NCI-H345 (cell line): ENCODE data around the gene ENOX1.
"Not testable (repeated sequence)": the region's sequence is repeated elsewhere in the genome, so short reads cannot be mapped to it uniquely, and the experiment has no call there.

Experiments
- DNase-seq: peaks from one replicate; lab custom pipeline; 2025; lab: John Stamatoyannopoulos, UW

The ENOX1 gene

DNA sequence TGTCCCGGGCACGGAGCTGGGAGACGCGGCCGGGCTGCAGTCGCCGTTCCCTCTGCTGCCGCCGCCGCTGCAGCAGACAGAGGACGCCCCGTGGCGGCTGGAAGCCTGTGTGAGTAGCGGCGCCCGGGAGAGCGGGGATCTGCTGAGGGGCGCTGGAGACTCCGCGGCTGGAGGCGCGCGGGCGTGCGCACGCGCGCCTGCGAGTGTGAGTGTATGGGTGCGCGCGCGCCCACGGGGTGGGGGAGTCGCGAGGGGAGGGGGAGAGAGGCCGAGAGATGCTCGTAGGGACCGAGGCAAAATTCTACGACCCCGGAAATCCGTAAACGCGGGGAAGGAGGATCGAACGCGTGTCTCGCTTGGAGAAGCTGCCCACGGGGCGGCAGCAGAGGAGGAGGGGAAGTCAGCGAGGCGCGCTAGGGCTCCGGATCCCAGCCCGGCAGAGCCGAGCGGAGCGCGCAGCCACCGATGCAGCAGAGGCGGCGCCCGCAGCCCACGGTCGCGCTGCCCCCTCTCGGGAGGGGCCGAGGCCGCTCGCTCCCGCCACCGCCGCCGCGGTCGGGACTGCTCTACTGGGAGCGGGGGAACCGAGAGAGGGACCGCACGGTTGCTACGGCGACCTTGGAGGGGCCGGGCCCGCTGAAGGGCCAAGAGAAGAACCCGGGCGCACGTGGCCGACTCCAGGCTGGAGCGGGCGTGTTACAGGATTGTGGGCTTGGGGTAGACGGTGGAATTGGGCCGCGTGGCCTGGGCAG, at the start of gene ENOX1:
ENOX1 (minus strand) TSS at position 207 of the 752 bp plus-strand sequence.
- peak; percentile 65 for DNase-seq

DNA sequence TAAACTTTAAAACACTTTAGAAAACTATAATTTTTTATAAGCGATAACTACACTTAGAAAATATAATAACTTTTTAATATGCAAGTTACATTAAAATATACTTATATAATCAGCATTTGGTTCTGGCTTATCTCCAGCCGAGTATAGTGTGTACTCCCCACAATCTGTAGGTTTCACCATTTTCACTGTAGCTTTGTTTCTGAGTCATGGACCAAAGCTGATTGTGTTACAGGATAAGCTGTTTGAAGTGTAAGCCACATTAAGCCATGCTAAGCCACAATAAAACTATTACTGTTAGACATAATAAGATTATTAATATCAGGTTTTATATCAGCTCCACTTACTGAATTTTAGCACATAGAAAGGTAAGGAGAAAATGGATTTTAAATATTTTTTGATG, 48.9 kb upstream of the ENOX1 start:
- no peak for DNase-seq

DNA sequence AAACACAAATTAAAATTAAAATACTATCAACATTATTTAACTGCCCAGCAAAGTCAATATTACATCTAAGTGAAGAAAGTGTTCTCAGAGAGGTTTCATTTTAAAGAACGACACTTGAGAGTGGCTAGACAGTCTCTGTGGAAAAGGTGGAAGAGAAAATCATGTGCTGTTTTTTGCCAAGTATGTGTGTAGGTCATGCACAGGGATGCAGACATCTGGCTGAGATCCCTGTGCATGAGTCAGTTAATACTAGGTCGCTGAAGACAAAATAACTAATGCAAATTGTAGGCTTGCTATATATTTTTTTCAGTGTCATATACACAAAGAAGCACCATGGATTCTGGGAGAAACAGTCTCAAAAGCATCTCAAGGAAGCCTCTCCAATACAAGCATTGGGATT, 44.3 kb upstream of the ENOX1 start:
- no peak for DNase-seq

DNA sequence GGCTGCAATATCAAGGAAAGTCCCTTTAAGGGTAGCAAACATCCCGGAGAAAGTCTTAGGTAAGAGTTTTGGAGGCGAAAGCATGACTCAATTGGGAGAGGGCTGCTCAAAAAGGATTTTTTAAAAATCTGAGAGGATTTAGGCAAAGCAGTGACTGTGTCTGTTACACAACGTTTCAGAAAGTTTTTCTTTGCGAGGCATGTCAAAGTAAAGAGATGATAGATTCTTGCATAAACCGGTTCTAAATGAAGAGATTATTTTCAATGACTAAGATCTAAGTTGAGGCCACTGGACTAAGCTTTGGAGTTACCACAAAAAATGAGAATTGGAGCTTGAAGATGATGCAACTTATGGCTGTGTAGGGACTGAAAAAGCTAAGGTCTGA, 43.7 kb upstream of the ENOX1 start:
- no peak for DNase-seq

DNA sequence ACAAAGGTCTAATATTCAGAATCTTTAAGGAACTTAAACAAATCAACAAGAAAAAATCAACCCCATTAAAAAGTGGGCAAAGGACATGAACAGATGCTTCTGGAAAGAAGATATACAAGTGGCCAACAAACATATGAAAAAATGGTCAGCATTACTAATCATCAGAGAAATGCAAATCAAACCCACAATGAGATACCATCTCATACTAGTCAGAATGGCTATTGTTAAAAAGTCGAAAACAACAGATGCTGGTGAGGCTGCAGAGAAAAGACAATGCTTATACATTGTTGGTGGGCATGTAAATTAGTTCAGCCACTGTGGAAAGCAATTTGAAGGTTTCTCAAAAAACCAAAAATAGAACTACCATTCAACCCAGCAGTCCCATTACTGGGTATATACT, 37.9 kb upstream of the ENOX1 start:
- DNase-seq: not testable (repeated sequence)

DNA sequence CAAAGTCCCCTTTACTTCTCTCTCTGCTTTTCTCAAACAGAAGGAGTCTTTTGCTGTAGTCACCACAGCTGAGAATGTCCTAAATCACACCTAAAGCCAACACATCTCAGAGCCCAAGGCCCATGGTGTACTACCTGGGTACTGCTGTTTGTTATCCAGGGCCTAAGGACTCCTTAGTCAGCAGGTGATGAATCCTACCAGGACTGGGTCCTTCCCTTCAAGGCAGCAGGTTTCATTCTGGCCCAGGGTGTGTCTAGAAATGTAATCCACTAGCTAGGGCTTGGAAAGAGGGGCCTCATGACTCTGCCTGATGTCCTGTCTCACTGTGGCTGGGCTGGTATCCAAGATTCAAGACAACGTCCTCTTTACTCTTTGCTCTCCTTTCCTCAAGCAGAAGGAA, 36.2 kb upstream of the ENOX1 start:
- DNase-seq: no peak

DNA sequence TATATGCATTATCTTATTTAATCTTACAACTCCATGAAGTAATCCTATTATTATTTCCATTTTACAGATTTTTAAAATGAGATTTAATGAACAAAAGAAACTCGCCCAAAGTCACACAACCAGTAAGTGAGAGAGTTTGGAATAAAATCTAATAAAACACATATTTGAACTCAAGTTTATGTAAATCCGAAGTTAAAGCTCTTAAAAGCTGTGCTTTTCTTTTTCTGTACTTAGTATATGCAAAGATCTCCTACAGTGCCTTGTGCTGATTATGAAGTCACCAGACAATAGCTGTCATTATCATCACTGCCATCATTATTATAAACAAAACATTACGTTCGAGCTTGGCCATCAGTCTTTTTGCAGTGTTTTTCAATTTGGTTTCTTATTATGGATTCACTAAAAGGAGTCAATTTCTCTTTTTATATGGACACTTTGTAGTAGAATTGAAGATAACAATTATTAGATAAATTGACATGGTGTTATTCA, 29.7 kb upstream of the ENOX1 start:
- DNase-seq: no peak

DNA sequence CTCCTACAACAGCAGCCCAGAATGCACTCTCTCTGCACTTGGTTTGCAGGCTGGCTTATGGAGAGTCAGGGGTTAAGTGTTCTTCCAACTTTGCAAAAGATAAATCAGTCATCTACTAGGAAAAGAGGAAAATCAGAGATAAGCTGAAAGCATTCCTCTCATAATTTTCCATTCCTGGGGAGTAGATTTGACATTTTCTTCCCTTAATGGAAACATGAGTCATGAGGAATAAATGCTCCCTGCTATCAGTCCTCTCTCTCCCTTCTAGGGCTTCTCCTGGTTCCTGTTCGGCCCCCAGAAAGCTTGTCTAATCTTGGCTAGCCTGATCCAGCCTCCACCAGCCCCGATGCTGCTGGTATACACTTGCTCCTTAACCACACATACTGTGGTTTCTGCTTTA, 28.4 kb upstream of the ENOX1 start:
- DNase-seq: no peak

DNA sequence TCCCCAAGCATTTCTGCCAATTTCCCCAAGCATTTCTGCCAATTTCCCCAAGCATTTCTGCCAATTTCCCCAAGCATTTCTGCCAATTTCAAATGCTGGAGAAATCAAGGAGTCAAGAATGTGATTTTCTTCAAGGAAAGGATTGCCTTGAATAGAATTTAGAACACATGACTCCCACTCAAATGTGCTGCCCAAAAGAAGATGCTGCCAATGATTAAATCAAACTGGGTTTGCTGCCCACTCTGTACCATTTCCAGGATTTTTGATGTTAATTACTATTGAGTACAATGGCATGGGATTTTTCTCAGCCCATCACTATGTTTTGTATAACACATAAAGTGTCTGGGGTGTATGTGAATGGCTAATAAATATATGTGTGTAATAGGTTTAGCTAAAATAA, 21.9 kb upstream of the ENOX1 start:
- DNase-seq: no peak

DNA sequence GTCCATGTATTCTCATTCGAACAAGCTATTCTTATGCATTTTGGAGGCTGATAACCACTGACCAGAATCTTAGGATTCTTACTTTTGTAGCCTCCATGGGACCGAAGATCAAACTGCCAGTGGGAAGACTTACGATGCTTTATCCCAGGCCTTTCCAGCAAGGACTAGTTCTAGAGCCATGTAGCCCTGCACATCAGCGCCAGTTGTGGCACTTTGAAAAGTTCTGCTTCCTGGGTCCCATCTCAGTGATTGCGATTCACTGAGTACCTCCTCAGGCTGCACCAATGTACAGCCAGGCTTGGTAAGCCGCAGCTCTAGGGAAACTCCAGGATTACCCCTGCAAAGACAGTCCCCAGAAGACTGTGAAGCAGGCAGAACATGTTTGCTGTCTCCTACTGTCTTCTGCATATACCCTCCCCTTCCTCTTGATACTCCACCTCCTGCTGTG, 18.9 kb upstream of the ENOX1 start:
- DNase-seq: no peak

DNA sequence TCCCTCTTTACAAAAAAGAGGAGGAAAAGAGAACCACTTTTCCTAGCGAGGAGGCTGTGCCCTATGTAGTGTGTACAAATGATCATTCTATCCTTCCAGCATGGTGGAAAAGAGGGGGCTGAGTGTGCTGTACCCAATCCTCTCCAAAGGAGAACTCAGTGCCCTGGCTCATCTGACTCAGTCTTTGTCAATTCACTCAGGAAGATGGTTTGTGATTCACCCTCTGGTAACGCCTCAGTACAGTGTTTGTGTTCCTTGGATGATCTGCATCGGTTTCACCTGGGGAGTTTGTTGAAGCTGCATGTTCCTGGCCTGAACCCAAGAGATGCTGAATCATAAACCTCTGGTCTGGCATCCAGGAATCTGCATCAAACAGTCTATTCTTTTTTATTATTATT, 18.3 kb upstream of the ENOX1 start:
- DNase-seq: peak; percentile 57

DNA sequence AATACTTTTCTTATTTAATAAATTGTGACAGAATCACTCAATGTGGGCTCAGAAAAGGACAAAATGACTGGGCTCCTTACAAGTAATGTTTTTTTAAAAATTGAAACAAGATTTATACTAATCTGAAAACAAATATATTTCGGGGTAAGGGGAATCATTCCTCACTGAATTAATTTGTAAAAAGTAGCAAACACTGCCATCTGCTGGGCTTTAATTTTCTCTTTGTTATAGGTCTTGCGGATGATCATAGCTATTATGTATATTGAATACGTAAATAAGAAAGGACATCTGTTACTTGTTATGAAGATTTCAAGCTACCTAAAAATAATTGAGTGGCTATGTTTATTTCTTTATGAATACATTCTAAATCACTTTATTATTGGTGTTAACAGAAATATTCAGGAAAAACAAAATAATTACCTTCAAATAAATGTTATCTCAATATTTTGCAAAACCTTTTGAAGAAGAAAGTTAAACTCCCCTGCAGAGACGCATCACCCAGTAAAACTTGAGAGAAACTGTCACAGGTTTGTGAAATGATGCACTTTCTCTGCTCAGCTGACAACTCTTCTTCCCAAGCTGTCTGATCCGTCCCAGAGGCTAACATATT, 17.8 kb upstream of the ENOX1 start:
- peak; percentile 65 for DNase-seq

DNA sequence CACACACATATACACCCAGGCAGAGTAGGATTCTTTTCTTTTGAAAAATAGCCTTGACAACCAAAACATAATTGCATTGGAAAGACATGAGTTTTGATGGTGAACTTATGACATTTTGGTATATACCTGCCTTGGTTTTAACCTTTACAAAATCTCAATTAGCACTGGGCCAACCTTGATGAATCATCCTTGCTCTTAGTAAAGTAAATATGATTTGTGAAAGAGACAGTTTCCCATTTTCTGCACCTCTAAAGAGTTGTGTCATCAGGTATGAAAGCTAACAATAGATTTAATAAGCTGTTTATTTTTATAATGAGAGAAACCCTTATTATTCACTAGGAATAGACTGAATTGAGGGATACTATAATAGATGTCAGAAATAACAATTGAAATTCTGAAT, 15.7 kb upstream of the ENOX1 start:
- no peak for DNase-seq

DNA sequence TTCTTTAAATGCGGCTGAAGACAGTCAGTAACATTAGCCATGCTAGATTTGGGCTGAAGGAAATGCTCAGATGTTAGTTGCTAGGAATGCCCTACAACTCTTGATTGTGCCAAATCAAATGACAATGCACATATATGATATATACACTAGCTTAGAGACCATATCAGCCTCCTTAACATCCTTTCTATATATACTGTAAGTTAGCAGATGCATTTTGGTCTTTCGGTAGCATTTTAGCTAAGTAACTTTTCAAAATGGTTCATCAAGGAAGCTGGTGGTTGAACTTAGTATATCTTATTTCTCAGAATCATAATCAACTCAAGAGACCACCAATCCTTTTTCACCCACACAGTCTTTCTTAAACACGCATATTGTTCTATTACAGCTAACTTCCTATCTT, 14.1 kb upstream of the ENOX1 start:
- DNase-seq: no peak

DNA sequence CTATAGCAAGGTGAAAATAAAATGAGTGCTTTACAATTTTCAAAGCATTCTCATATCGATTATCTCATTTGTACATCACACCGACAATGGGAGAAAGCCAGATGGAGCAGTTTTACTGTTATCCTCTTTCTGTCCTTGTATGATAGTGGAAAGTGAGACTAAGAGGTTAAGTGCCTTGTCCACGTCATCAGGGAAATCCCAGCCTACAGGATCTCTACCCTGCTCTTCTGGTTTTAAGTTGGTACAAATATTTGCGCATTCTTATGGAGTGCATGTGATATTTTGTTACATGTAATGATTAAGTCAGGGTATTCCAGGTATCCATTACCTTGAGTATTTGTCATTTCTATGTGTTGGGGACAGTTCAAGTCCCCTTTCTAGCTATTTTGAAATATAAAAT, 12.4 kb upstream of the ENOX1 start:
- no peak for DNase-seq

DNA sequence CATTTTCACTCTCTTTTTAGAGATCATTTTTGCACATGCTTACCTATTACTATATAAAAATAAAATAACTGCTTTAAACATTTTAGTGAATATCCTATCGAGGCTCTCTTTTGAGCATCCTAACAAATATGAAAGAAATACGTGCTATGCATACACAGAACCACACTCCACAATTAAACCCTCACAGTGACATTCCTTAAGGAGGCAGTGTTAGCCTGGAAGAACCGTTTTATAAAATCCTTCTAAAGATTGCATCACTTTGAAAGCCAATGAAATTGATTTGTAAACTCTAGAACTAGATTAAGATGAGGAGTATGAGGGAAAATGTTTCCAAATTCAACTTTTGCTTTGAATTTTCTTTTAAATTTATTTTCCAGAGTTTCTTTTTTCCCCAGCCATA, 11.1 kb upstream of the ENOX1 start:
- DNase-seq: no peak

DNA sequence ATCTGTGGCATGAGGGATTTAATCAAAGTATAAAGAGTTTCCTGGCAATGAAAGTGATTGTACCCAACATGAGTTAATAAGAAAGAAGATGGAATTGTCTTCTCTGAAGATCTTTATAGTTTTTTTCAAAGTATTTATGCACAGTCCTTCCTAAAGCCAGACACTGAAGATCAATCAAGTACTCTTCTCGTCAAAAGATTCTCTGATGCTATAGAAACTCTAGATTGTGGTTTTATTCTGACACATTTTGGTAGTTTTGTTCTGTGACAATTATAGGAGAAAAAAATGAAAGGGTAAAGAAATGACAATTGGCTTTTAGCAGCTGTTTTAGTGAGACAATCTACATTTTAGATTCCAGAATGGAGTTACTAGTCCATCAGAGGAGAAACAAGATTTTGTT, 10.4 kb upstream of the ENOX1 start:
- DNase-seq: no peak

DNA sequence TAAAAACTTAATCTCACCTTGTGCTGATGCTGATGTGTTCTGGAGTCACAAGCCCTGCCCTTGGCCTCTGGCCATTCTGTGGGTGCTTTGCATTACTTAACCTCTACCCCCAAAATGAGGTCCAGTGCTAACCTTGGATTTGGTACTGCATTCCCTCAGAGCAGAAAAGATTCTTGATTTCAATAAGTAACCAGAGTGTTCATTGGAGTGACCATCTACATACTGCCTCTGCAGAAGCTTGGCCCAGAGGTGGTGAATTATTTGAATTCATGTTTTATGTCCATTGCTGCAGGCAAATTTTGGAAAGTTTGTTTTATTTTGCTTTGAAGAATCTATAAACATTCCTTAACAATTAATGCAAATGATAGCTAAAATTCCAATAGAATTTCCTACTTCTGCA, 7.6 kb upstream of the ENOX1 start:
- no peak for DNase-seq

DNA sequence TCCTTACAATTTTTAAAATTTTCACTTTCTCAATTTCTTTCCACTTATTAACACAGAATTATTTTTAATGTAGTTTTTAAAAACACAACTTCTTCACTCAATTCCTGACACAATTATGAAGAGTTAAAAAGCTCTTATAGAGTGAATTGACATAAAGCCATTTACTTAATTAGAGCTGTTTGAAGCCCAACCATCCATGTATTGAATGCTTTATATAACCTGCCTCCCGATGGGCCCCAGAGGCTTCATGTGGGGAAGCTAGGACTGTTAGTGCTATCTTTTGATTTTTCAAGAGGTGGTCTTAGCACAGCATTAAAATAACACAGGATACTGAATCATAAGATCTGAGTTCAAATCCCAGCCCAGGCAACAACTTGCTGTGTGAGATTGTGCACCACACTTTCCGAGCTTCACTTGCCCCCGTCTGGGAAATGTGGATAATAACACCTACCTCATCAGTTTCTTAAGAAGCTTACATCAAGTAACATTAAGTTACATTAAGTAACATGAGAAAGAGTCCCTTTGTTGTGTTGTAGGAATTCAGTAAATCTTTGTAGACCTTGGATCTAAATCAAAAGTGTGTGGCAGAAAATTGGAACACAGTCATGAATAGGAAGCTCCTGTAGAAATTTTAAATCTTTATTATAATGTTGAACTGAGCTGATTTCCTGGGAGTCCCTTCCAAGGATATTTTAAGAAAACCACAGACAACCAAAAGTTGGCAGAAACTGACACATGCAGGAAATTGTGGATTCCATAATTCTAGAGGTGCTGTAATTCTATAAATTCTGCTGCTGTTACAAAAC, 5.5 kb upstream of the ENOX1 start:
- no peak for DNase-seq

DNA sequence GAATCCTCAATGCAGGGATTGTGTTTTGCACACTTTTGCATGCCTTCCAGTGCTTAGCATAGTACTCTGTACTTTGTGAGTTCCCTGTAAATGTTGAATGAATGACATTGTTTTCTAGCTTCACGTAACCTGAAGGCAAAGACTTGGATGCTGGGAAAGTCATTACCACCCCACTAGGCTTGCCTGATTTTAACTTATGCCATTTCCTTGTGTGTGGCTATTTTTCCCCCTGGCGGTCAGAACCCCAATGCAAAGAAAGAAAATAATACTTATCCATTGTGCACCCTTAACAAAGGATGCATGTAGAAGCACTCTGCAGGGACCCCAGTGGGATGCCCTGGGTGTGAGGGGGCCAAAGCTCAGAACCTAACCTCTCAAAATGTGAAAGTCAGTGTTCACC, 1.2 kb upstream of the ENOX1 start:
- DNase-seq: no peak

DNA sequence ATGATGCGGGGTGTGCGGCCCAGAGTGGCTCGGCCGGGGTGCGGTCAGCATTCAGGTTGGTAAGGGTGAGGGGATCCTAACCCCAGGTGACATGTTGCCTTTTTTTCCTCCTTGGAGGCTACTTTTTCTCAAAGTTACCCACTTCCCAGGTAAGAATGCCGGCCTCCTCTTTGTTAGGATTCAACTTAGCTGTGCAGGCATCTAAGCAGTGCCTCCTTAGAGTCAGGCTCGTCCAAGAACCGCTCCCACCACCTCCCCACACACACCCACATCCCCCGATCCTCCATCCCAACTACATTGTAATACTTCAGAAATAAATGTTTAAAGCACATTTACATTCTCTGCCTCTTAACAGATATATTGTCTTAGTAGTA, 733 bp upstream of the ENOX1 start:
- DNase-seq: no peak

DNA sequence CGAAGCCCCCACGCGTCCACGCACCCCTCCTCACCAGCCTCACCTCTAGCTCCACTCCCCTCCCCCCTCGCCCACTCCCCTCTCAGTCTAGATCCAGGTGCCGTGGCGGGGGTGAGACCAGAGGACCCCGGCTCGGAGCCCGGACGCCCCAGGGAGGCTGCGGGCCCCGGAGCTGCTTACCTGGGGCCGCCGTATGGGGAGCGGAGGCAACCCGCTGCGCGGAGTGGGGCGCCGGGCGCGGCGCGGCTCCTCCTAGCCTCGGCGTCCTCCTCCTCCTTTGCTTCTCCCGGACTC, 353 bp downstream of the ENOX1 start:
- no peak for DNase-seq
